HG03439 (cell line): ENCODE data around the gene CISTR.
"Not testable (repeated sequence)": the region's sequence is repeated elsewhere in the genome, so short reads cannot be mapped to it uniquely, and the experiment has no call there.

Experiments used
- ATAC-seq: cut with Tn5 transposase; IDR thresholded peaks from one replicate; pipeline ENCODE4 v1.9.1; 2021; ENCODE audit warnings: mild to moderate bottlenecking, moderate library complexity; ENCODE audit not compliant: unreplicated experiment

CISTR gene

GRCh38 chr12:53751336-53752191 lies at the start of gene CISTR:
Gene CISTR (minus strand): TSS chr12:53751979.
- no peak for ATAC-seq

GRCh38 chr12:53798575-53798974 lies 46.8 kb upstream of the CISTR start:
- ATAC-seq: no peak

GRCh38 chr12:53795927-53796326 lies 44.1 kb upstream of the CISTR start:
- ATAC-seq: no peak

- no peak for ATAC-seq
Observed at GRCh38 chr12:53793221-53793620, 41.4 kb upstream of the CISTR start.

GRCh38 chr12:53791735-53792326 lies 40.1 kb upstream of the CISTR start:
- no peak for ATAC-seq

GRCh38 chr12:53789570-53789969 lies 37.8 kb upstream of the CISTR start:
- ATAC-seq: no peak

GRCh38 chr12:53788892-53789291 lies 37.1 kb upstream of the CISTR start:
- no peak for ATAC-seq

- ATAC-seq: no peak
Observed at GRCh38 chr12:53786411-53786810, 34.6 kb upstream of the CISTR start.

GRCh38 chr12:53785161-53785560 lies 33.4 kb upstream of the CISTR start:
- no peak for ATAC-seq

GRCh38 chr12:53782093-53782703 lies 30.4 kb upstream of the CISTR start:
- ATAC-seq: no peak

- no peak for ATAC-seq
Observed at GRCh38 chr12:53781228-53781801, 29.5 kb upstream of the CISTR start.

GRCh38 chr12:53780323-53780722 lies 28.5 kb upstream of the CISTR start:
- ATAC-seq: no peak

- not testable (repeated sequence) for ATAC-seq
Observed at GRCh38 chr12:53779679-53780078, 27.9 kb upstream of the CISTR start.

GRCh38 chr12:53777936-53778644 lies 26.3 kb upstream of the CISTR start:
- no peak for ATAC-seq

- ATAC-seq: no peak
Observed at GRCh38 chr12:53777412-53777811, 25.6 kb upstream of the CISTR start.

- no peak for ATAC-seq
Observed at GRCh38 chr12:53776872-53777271, 25.1 kb upstream of the CISTR start.

- ATAC-seq: no peak
Observed at GRCh38 chr12:53775478-53776145, 23.8 kb upstream of the CISTR start.

GRCh38 chr12:53770281-53770680 lies 18.5 kb upstream of the CISTR start:
- no peak for ATAC-seq

- ATAC-seq: no peak
Observed at GRCh38 chr12:53768976-53769375, 17.2 kb upstream of the CISTR start.

GRCh38 chr12:53766881-53767280 lies 15.1 kb upstream of the CISTR start:
- ATAC-seq: no peak
